H1 (cell line): ENCODE data around the gene RAD23B. TPM values are rescaled to one million over a fixed set of nuclear protein-coding genes. Genes with fewer than 3 reads are reported as not detected.

Experiments
- CTCF ChIA-PET: fragments of 300-600 bp; sonication (Branson Sonifier 250); formaldehyde crosslinking; loops from one replicate; lab custom pipeline; 2021; ENCODE audit not compliant: partially characterized antibody; lab: Charles Lee
- POLR2A ChIA-PET: fragments of 300-600 bp; sonication (Branson Sonifier 250); formaldehyde crosslinking; loops from one replicate; lab custom pipeline; 2021; ENCODE audit warnings: inconsistent platforms; ENCODE audit not compliant: partially characterized antibody; lab: Charles Lee
- DNase-seq, 2 experiments: peaks; one replicate each; pipeline versions ENCODE4 v3.0.0 to v3.0.0-alpha.2; 2010 to 2022; ENCODE audit warnings: low spot score in 2 of 2, low read depth in 1 of 2, mixed read lengths in 1 of 2
- FAIRE-seq: peaks from 2 replicates; lab custom pipeline; 2011; peaks lifted over from hg19 to GRCh38; lab: Jason Lieb, UNC
- H2AFZ ChIP-seq: 2 replicates; pipeline ENCODE4 v1.8.1; 2012; ENCODE audit warnings: low read length, inconsistent platforms
- H2AK5ac ChIP-seq: 2 replicates; pipeline ENCODE4 v1.6.1; 2013; ENCODE audit warnings: low read depth, low read length
- H2BK120ac ChIP-seq: replicated peaks from 2 replicates; pipeline ENCODE3; 2013; ENCODE audit warnings: low read depth, low read length, inconsistent platforms
- H2BK12ac ChIP-seq: 2 replicates; pipeline ENCODE4 v1.6.1; 2013; ENCODE audit warnings: low read depth, low read length
- H2BK15ac ChIP-seq: 2 replicates; pipeline ENCODE4 v1.6.1; 2013; ENCODE audit warnings: low read length
- H2BK20ac ChIP-seq: 2 replicates; pipeline ENCODE4 v1.6.1; 2013; ENCODE audit warnings: low read length
- H2BK5ac ChIP-seq: 2 replicates; pipeline ENCODE4 v1.6.1; 2013; ENCODE audit warnings: low read depth, low read length
- H3K14ac ChIP-seq: 2 replicates; pipeline ENCODE4 v1.6.1; 2013; ENCODE audit warnings: inconsistent platforms; ENCODE audit not compliant: insufficient read length
- H3K18ac ChIP-seq: 2 replicates; pipeline ENCODE4 v1.6.1; 2013; ENCODE audit warnings: low read length; ENCODE audit errors: extremely low read depth
- H3K23ac ChIP-seq: 2 replicates; pipeline ENCODE4 v1.6.1; 2013; ENCODE audit warnings: inconsistent platforms; ENCODE audit not compliant: insufficient read length
- H3K23me2 ChIP-seq: 2 replicates; pipeline ENCODE4 v1.6.1; 2013; ENCODE audit warnings: low read depth, low read length
- H3K27ac ChIP-seq: 2 replicates; pipeline ENCODE4 v1.6.1; 2011; ENCODE audit warnings: low read depth, low read length, inconsistent platforms
- H3K27me3 ChIP-seq, 4 experiments: replicated peaks in 1 of 4; 1 replicate in 1 of 4; 2 replicates in 3 of 4; pipeline versions ENCODE4 v1.6.1 to v1.8.1; 2011 to 2013; ENCODE audit warnings: low read length in 3 of 4, mild to moderate bottlenecking in 3 of 4, inconsistent platforms in 2 of 4, mixed read lengths in 2 of 4, moderate library complexity in 1 of 4; ENCODE audit not compliant: control insufficient read depth in 3 of 4, insufficient read depth in 3 of 4; ENCODE audit errors: extremely low read depth in 1 of 4
- H3K36me3 ChIP-seq, 4 experiments: 2 replicates each; pipeline versions ENCODE4 v1.6.1 to v1.8.1; 2011 to 2013; ENCODE audit warnings: mild to moderate bottlenecking in 4 of 4, low read length in 3 of 4, moderate library complexity in 2 of 4, control low read depth in 1 of 4, inconsistent platforms in 1 of 4; ENCODE audit not compliant: insufficient read depth in 4 of 4, control insufficient read depth in 2 of 4
- H3K4ac ChIP-seq: replicated peaks from 2 replicates; pipeline ENCODE3; 2013; ENCODE audit warnings: low read length, low read depth, mixed read lengths, inconsistent platforms; ENCODE audit not compliant: insufficient read length
- H3K4me1 ChIP-seq, 4 experiments: replicated peaks in 1 of 4; 1 replicate in 1 of 4; 2 replicates in 3 of 4; pipeline versions ENCODE4 v1.6.1 to v1.8.1; 2011 to 2013; ENCODE audit warnings: low read length in 3 of 4, inconsistent platforms in 2 of 4, mixed read lengths in 1 of 4; ENCODE audit not compliant: insufficient read depth in 4 of 4, control insufficient read depth in 3 of 4
- H3K4me2 ChIP-seq, 2 experiments: 2 replicates each; pipeline versions ENCODE4 v1.6.1 to v1.8.1; 2011 to 2013; ENCODE audit warnings: low read depth in 2 of 2, low read length in 2 of 2, control low read depth in 1 of 2, inconsistent platforms in 1 of 2, mild to moderate bottlenecking in 1 of 2; ENCODE audit not compliant: insufficient read depth in 1 of 2
- H3K4me3 ChIP-seq, 4 experiments: fragments of 200-600, 300-600 bp in 1 of 4; sonication (generic), shearing (Covaris generic), sonication (Bioruptor Twin) in 1 of 4; 2 replicates each; pipeline versions ENCODE4 v1.5.1 to v1.8.1; 2011 to 2016; ENCODE audit warnings: low read length in 4 of 4, low read depth in 3 of 4, control low read depth in 2 of 4, inconsistent platforms in 2 of 4, mild to moderate bottlenecking in 2 of 4, mixed read lengths in 1 of 4, moderate library complexity in 1 of 4; ENCODE audit not compliant: insufficient read depth in 2 of 4; ENCODE audit errors: extremely low read depth in 1 of 4
- H3K56ac ChIP-seq: replicated peaks from 2 replicates; pipeline ENCODE3; 2013; ENCODE audit warnings: low read depth, mild to moderate bottlenecking, mixed read lengths, low read length, inconsistent platforms; ENCODE audit not compliant: insufficient read length
- H3K79me1 ChIP-seq: 2 replicates; pipeline ENCODE4 v1.6.1; 2013; ENCODE audit warnings: low read depth, low read length, control low read depth
- H3K79me2 ChIP-seq, 2 experiments: 2 replicates each; pipeline versions ENCODE4 v1.6.1 to v1.8.1; 2012 to 2013; ENCODE audit warnings: low read length in 2 of 2, mild to moderate bottlenecking in 2 of 2, inconsistent platforms in 1 of 2; ENCODE audit not compliant: insufficient read depth in 2 of 2, control insufficient read depth in 1 of 2
- H3K9ac ChIP-seq, 4 experiments: replicated peaks in 1 of 4; 1 replicate in 1 of 4; 2 replicates in 3 of 4; pipeline versions ENCODE4 v1.6.1 to v1.8.1; 2011 to 2013; ENCODE audit warnings: low read depth in 3 of 4, low read length in 3 of 4, control low read depth in 2 of 4, mild to moderate bottlenecking in 2 of 4, moderate library complexity in 2 of 4, inconsistent platforms in 1 of 4; ENCODE audit errors: extremely low read depth in 1 of 4
- H3K9me3 ChIP-seq, 2 experiments: 2 replicates each; pipeline versions ENCODE4 v1.6.1 to v1.8.1; 2012 to 2013; ENCODE audit warnings: mild to moderate bottlenecking in 2 of 2, moderate library complexity in 2 of 2, control low read depth in 1 of 2, inconsistent platforms in 1 of 2, low read depth in 1 of 2, low read length in 1 of 2, mixed read lengths in 1 of 2; ENCODE audit not compliant: insufficient read depth in 2 of 2
- H4K20me1 ChIP-seq, 2 experiments: replicated peaks in 1 of 2; 2 replicates each; pipeline versions ENCODE3 to v1.8.1; 2011 to 2013; ENCODE audit warnings: inconsistent platforms in 2 of 2, low read length in 2 of 2, mild to moderate bottlenecking in 1 of 2; ENCODE audit not compliant: insufficient read depth in 2 of 2, control insufficient read depth in 1 of 2
- H4K5ac ChIP-seq: 2 replicates; pipeline ENCODE4 v1.6.1; 2013; ENCODE audit warnings: low read length, low read depth, mixed read lengths, inconsistent platforms; ENCODE audit not compliant: insufficient read length
- H4K8ac ChIP-seq: 2 replicates; pipeline ENCODE4 v1.8.0; 2013; ENCODE audit warnings: mild to moderate bottlenecking, moderate library complexity, low read length, inconsistent platforms; ENCODE audit not compliant: insufficient read depth; ENCODE audit errors: extremely low read depth
- H4K91ac ChIP-seq: replicated peaks from 2 replicates; pipeline ENCODE3; 2013; ENCODE audit warnings: low read length, mixed read lengths, inconsistent platforms; ENCODE audit not compliant: insufficient read length
- ASH2L ChIP-seq: fragments of 200-600, 300-600 bp; sonication (generic); IDR thresholded peaks from one replicate; pipeline ENCODE4 v1.7.1; 2017; ENCODE audit warnings: low read length
- BACH1 ChIP-seq: IDR thresholded peaks from 2 replicates; pipeline ENCODE4 v1.6.1; 2012; ENCODE audit warnings: low read length, improper control_type of control experiment
- CBX8 ChIP-seq: fragments of 300-800, 300-1000 bp; sonication (generic); IDR thresholded peaks from 2 replicates; pipeline ENCODE4 v1.7.1; 2016; ENCODE audit warnings: low read depth, low read length, borderline replicate concordance
- FOSL1 ChIP-seq: IDR thresholded peaks from 2 replicates; pipeline ENCODE4 v1.6.1; 2011; ENCODE audit warnings: mild to moderate bottlenecking, low read depth, low read length, moderate library complexity; ENCODE audit not compliant: insufficient read depth
- SIX5 ChIP-seq: IDR thresholded peaks from 2 replicates; pipeline ENCODE4 v1.6.1; 2011; ENCODE audit warnings: mild to moderate bottlenecking, low read depth, low read length
- WGBS, 2 experiments: shearing (Covaris generic) in 1 of 2; methylation state at CpG; one replicate each; pipeline versions ENCODE4 v1.1.6 to v1.1.7; 2013 to 2015; ENCODE audit warnings: low lambda C conversion rate in 2 of 2, mixed read lengths in 2 of 2, inconsistent platforms in 1 of 2, low coverage in 1 of 2, missing lambda C conversion rate in 1 of 2; ENCODE audit not compliant: insufficient replicate concordance in 2 of 2, insufficient coverage in 1 of 2, insufficient read length in 1 of 2; ENCODE audit errors: extremely low coverage in 1 of 2, missing lambda C conversion rate in 1 of 2; 5-methylcytosine and 5-hydroxymethylcytosine counted together
- polyA plus RNA-seq, 7 experiments: library from polyadenylated mRNA; depleted of rRNA in 3 of 7; stranded (reverse) in 5 of 7; unstranded in 2 of 7; fragments of >200 nt in 5 of 7; fragments of 200-250 nt in 2 of 7; gene quantifications; 1 replicate in 5 of 7; 2 replicates in 1 of 7; 4 replicates in 1 of 7; pipeline versions ENCODE4 v1.2.1 to v1.2.3, GENCODE V29; 2011 to 2013; ENCODE audit warnings: missing spikeins in 2 of 7, mixed read lengths in 2 of 7
- total RNA-seq: library from RNA; stranded (reverse); fragmentation: NEBNext Ultra II Directional; extraction: Animal tissue kit (Norgen Biotek cat#: 25700); gene quantifications from 2 replicates; pipeline ENCODE4 v1.2.1, GENCODE V29; 2021
- TF ChIP-seq, protein P1 (sequence below): IDR thresholded peaks from 2 replicates; pipeline ENCODE4 v1.6.1; 2012; ENCODE audit warnings: inconsistent platforms

RAD23B gene
- total and polyA plus RNA-seq, 2 of the 8 experiments (the other 6 are each of a cell fraction or from before 2014, with no cell fraction given): 97.1 to 165 TPM

DNA sequence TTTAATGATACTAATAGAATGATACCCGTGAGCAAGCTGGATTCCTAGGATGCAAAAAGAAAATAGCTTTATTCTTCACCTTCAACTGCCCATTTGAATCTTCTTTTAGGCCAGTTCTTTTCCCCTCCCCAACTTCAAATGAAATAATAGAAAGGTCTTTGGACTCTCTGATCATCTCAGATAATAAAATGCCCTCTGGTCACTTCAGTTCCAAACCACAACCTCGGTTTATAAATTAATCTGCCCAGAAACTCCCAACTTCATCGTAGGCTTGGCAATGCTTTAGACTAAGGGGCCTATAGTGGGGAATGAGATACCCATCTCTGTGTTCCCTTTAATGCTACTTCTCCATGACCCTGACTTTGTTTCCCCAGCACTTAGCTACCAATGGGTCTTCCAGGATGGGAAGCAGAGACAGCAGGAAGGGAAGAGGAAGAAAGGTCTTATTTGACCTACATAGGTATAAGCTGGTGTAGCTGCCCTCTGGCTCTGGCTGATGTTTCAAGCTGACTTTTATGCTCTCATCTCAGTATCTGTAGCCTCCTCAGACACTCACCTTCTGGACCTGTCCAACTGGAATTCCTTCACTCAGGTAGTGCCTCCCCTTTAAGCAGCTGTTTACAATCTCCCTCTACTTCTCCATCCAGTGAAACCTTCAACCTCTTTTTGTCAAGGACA lies 47.2 kb upstream of the RAD23B start:
- Histone ChIP-seq H3K79me2 (no peaks in the 10 kb centered on the region), H2AFZ (no peak overlapping the region), H3K36me3 (no peaks in the 10 kb centered on the region), H3K9me3 (no peaks in the 10 kb centered on the region), H3K56ac (no peak overlapping the region), H3K27ac (no peak overlapping the region), H3K79me1 (no peaks in the 10 kb centered on the region), H4K5ac (no peak overlapping the region), H2BK5ac (no peak overlapping the region), H2BK15ac (no peak overlapping the region), H3K4me2 (no peak overlapping the region), H2BK12ac (no peak overlapping the region), H3K9ac (no peak overlapping the region), H3K14ac (no peak overlapping the region), H3K23me2 (no peaks in the 10 kb centered on the region), H2BK120ac (no peak overlapping the region), H2BK20ac (no peak overlapping the region), H2AK5ac (no peak overlapping the region), H3K27me3 (no peaks in the 10 kb centered on the region), H4K20me1 (no peaks in the 10 kb centered on the region), H3K23ac (no peak overlapping the region), H4K8ac (no peak overlapping the region), H3K4ac (no peak overlapping the region), H3K4me3 (no peak overlapping the region), H4K91ac (no peak overlapping the region), H3K4me1 (peaks cover 0 to 5% (median 0%) of the 10 kb centered on the region in 4 experiments; a peak in 1 of 7 replicates), H3K18ac (no peak overlapping the region)
- CTCF ChIA-PET: interaction anchor here (0.7 to 1.6 kb wide), 5 partner anchors 9 to 105 kb away, joined by 3 to 4 read pairs (median 3); no protein-coding TSS in a partner anchor
- POLR2A ChIA-PET: no interaction called here
- FAIRE-seq (no peak), DNase-seq (peak in 1 of 2 experiments; percentile 14)
- 91% methylated on average over 3 of the region's 3 CpGs; no CpG with 5 or more reads in 1 of the 2 experiments for WGBS, 2 experiments
- TF ChIP-seq FOSL1 (no peak), ASH2L (no peak), CBX8 (no peak), SIX5 (no peak), BACH1 (no peak)
- TF ChIP-seq, protein P1, sequence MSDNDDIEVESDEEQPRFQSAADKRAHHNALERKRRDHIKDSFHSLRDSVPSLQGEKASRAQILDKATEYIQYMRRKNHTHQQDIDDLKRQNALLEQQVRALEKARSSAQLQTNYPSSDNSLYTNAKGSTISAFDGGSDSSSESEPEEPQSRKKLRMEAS: no peak
